ENCODE results near the gene HPGDS. TPM values are rescaled to one million over a fixed set of nuclear protein-coding genes. Genes with fewer than 3 reads are reported as not detected.

The HPGDS gene
- polyA plus RNA-seq, 1 of the 3 experiments (the other 2 are of a cell fraction): not detected

- Histone ChIP-seq H3K4me3 (ENCODE audit: low read depth in 2 of 2, low read length in 1 of 2) (no peak overlapping the region), H3K27ac (ENCODE audit: low read depth in 2 of 2, low read length in 1 of 2) (no peak overlapping the region), H2AFZ (ENCODE audit: low read depth) (no peak overlapping the region), H3K9me3 (no peaks in the 10 kb centered on the region), H3K79me2 (ENCODE audit: insufficient read depth) (no peaks in the 10 kb centered on the region), H4K20me1 (ENCODE audit: insufficient read depth) (no peaks in the 10 kb centered on the region), H3F3A (replicated peaks; ENCODE audit: insufficient read depth) (no peaks in the 10 kb centered on the region), H3K9me2 (no peaks in the 10 kb centered on the region), H3K4me1 (ENCODE audit: control insufficient read depth in 1 of 2, insufficient read depth in 2 of 2, low read depth in 1 of 2, low read length in 1 of 2) (no peaks in the 10 kb centered on the region), H3K4me2 (no peak overlapping the region), H3K36me3 (replicated peaks in 1 of 2; ENCODE audit: control insufficient read depth in 1 of 2, insufficient read depth in 2 of 2, low read length in 1 of 2) (no peaks in the 10 kb centered on the region), H3K27me3 (ENCODE audit: insufficient read depth) (no peaks in the 10 kb centered on the region), H3K9ac (no peak overlapping the region)
- POLR2A ChIA-PET: no interaction called here
- no peak for TF ChIP-seq RAD21 (IDR thresholded peaks at IDR 0.05; ENCODE audit: low read length)
- TF ChIP-seq EP300 (IDR thresholded peaks at IDR 0.05; ENCODE audit: borderline replicate concordance in 1 of 2, low read depth in 1 of 2, low read length in 1 of 2): no peak
- TF ChIP-seq NRF1 (IDR thresholded peaks at IDR 0.05; ENCODE audit: low read depth, low read length): no peak
- no peak for TF ChIP-seq ZBTB33 (IDR thresholded peaks at IDR 0.05; ENCODE audit: borderline replicate concordance, low read depth)
- no peak for TF ChIP-seq TEAD4 (IDR thresholded peaks at IDR 0.05; ENCODE audit: borderline replicate concordance, insufficient read depth)
- no peak for TF ChIP-seq MXI1 (IDR thresholded peaks at IDR 0.05; ENCODE audit: low read depth, low read length)
- TF ChIP-seq FOXM1 (IDR thresholded peaks at IDR 0.05; ENCODE audit: low read depth): no peak
- no peak for TF ChIP-seq FOXJ3 (CRISPR knock-in tag; IDR thresholded peaks at IDR 0.05)
- no peak for TF ChIP-seq PBX3 (IDR thresholded peaks at IDR 0.05)
- no peak for TF ChIP-seq TCF12 (IDR thresholded peaks at IDR 0.05)
- no peak for TF ChIP-seq MAX (IDR thresholded peaks at IDR 0.05; ENCODE audit: low read depth)
- DNase-seq: no peak
- 76% methylated on average over 3 of the region's 3 CpGs for WGBS (ENCODE audit: low lambda C conversion rate)
- CTCF ChIA-PET: no interaction called here
These were observed 31.1 kb upstream of the HPGDS start for GRCh38 chr4:94373752-94374151.

- no peaks in the 10 kb centered on the region for H3K9me3 ChIP-seq
- no peak overlapping the region for H3K9ac ChIP-seq
- no peaks in the 10 kb centered on the region for H3K79me2 ChIP-seq (ENCODE audit: insufficient read depth)
- no peaks in the 10 kb centered on the region for H3K36me3 ChIP-seq (replicated peaks in 1 of 2; ENCODE audit: control insufficient read depth in 1 of 2, insufficient read depth in 2 of 2, low read length in 1 of 2)
- H3K27me3 ChIP-seq (ENCODE audit: insufficient read depth): no peaks in the 10 kb centered on the region
- H4K20me1 ChIP-seq (ENCODE audit: insufficient read depth): no peaks in the 10 kb centered on the region
- no peak overlapping the region for H3K4me2 ChIP-seq
- H2AFZ ChIP-seq (ENCODE audit: low read depth): peak overlapping the region; percentile 9; the same call in 1 of the 2 replicates
- no peak for DNase-seq
- no peaks in the 10 kb centered on the region for H3F3A ChIP-seq (replicated peaks; ENCODE audit: insufficient read depth)
- H3K4me3 ChIP-seq (ENCODE audit: low read depth in 2 of 2, low read length in 1 of 2): no peak overlapping the region
- H3K4me1 ChIP-seq (ENCODE audit: control insufficient read depth in 1 of 2, insufficient read depth in 2 of 2, low read depth in 1 of 2, low read length in 1 of 2): no peaks in the 10 kb centered on the region
- H3K9me2 ChIP-seq: no peaks in the 10 kb centered on the region
- no peak overlapping the region for H3K27ac ChIP-seq (ENCODE audit: low read depth in 2 of 2, low read length in 1 of 2)
- ChIA-PET POLR2A (no interaction called here), CTCF (no interaction called here)
- 77% methylated on average over 3 of the region's 3 CpGs for WGBS (ENCODE audit: low lambda C conversion rate)
- no peak for TF ChIP-seq RFX5 (IDR thresholded peaks at IDR 0.05; ENCODE audit: low read length)
- no peak for TF ChIP-seq GABPA (IDR thresholded peaks at IDR 0.05; ENCODE audit: low read depth)
- TF ChIP-seq PBX3 (IDR thresholded peaks at IDR 0.05): no peak
- TF ChIP-seq GATA2 (CRISPR knock-in tag; IDR thresholded peaks at IDR 0.05): no peak
- no peak for TF ChIP-seq RXRA (IDR thresholded peaks at IDR 0.05; ENCODE audit: borderline replicate concordance, low read depth)
- TF ChIP-seq FOSL2 (IDR thresholded peaks at IDR 0.05; ENCODE audit: borderline replicate concordance, low read depth): no peak
- no peak for TF ChIP-seq TCF12 (IDR thresholded peaks at IDR 0.05)
- TF ChIP-seq MAX (IDR thresholded peaks at IDR 0.05; ENCODE audit: low read depth): no peak
- no peak for TF ChIP-seq USF2 (IDR thresholded peaks at IDR 0.05; ENCODE audit: borderline replicate concordance, low read depth, low read length)
- TF ChIP-seq ELF1 (IDR thresholded peaks at IDR 0.05): no peak
- no peak for TF ChIP-seq NRF1 (IDR thresholded peaks at IDR 0.05; ENCODE audit: low read depth, low read length)
- TF ChIP-seq CHD2 (IDR thresholded peaks at IDR 0.05; ENCODE audit: low read length, partially characterized antibody): no peak
- no peak for TF ChIP-seq MXI1 (IDR thresholded peaks at IDR 0.05; ENCODE audit: low read depth, low read length)
- no peak for TF ChIP-seq EP300 (IDR thresholded peaks at IDR 0.05; ENCODE audit: borderline replicate concordance in 1 of 2, low read depth in 1 of 2, low read length in 1 of 2)
- TF ChIP-seq POLR2AphosphoS5 (IDR thresholded peaks at IDR 0.05; ENCODE audit: low read depth, low read length): no peak
- no peak for TF ChIP-seq ZBTB33 (IDR thresholded peaks at IDR 0.05; ENCODE audit: borderline replicate concordance, low read depth)
- TF ChIP-seq NFIC (IDR thresholded peaks at IDR 0.05; ENCODE audit: borderline replicate concordance): no peak
These were observed 30.4 kb upstream of the HPGDS start for GRCh38 chr4:94372991-94373390.

All from SK-N-SH (cell line).